Measurements from ENCODE around the gene COL18A1.
"Not testable (repeated sequence)": the region's sequence is repeated elsewhere in the genome, so short reads cannot be mapped to it uniquely, and the experiment has no call there.

COL18A1 gene

GRCh38 chr21:45441431-45442255 lies 36.7 kb downstream of the COL18A1 start:
- no peak for DNase-seq (ENCODE audit: low read depth)

DNA sequence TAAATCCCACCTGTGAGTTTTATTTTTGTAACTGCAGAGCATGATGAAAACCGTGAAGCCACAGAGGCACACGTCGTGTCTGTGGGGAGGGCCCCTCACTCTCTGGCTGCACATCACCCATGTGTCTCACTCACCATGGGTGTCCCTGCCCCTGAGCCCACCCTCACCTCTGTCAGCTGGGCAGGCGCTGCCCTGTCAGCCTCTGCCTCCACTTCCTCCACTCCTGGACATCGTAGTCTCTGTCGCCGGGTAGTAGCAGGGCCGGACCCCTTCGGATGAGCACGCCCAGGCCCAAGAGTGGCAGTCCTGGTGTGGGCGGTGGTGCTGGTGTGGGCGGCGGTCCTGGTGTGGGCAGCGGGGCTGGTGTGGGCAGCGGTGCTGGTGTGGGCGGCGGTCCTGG lies 37.3 kb downstream of the COL18A1 start:
- DNase-seq (ENCODE audit: low read depth): no peak

GRCh38 chr21:45442686-45443594 lies 38.0 kb downstream of the COL18A1 start:
- not testable (repeated sequence) for DNase-seq (ENCODE audit: low read depth)

- no peak for DNase-seq (ENCODE audit: low read depth)
Observed at GRCh38 chr21:45443595-45444181, 38.7 kb downstream of the COL18A1 start.

DNA sequence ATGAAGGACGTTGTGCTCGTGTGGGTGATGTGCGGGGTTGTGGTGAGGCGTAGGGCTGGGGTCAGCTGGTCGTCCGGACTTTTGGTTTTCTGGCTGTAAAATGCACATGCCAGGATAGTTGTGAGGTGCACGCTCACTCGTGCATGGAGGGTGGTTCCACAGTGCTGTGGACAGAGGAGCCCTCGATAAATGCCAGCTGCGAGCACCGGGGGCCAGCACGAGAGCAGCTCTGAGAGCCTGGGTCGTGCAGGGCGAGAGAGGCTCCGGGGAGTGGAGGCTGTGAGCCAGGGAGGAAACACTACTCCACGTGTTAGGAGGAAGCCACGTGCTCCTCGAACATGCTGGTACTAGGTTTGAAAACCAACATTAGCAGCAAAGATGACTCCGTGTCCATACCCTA lies 39.4 kb downstream of the COL18A1 start:
- DNase-seq (ENCODE audit: low read depth): no peak

GRCh38 chr21:45445369-45445768 lies 40.4 kb downstream of the COL18A1 start:
- peak; percentile 45 for DNase-seq (ENCODE audit: low read depth)

DNA sequence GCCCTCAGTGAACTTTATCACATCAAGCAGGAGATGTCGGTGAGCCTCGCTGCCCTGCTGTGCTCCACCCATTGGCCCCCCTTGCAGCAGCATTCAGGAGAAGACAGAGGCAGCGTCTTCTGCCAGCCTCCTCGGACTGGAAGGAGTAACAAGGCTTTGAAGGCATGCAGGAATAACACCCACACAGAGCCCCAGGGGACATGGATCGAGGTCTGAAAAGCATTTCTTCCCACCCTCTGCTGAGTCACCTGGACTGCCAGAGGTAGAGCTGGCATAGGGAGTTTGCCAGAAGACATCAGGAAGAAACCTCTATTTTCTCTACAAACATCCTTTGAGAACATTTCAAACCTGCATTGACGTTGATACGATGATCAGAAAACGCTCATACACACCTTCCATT lies 42.9 kb downstream of the COL18A1 start:
- no peak for DNase-seq (ENCODE audit: low read depth)

GRCh38 chr21:45448283-45448809 lies 43.4 kb downstream of the COL18A1 start:
- DNase-seq (ENCODE audit: low read depth): no peak

GRCh38 chr21:45448810-45449657 lies 44.1 kb downstream of the COL18A1 start:
- DNase-seq (ENCODE audit: low read depth): peak; percentile 22

DNA sequence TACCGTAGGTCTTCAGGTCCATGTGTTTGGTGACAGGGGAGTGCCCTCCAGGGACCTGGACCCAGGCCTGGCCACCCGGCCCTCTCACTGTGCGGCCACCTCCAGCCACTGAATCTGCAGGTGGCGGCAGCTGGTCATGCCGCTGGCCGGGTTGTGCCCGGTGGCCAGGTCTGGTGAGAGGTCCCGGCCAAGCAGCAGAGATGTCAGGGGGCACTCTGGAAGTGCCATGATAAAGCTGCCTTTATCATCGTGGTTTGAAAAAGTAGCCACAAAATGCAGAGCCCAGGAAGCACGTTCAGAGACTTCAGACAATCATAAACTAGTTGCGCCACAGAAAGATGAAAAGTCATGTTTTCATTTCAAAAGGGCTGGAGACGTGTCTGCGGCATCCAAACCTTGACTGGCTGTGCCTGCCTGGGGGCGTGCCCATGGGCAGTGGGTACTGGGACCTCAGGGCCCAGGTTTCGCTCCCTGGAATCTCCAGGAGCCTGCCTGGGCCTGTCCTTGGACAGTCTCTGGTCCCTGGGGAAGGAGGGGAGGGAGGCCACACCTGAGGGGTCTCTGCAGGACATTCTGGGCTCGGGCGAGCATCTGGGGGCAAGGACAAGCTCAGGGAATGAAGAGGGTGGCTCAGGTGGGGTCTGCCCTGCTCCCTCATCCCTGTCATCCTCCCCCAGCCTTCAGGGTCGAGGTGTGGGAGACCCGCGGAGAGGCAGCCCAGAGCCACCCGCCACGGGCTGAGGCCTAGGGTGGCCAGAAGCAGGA lies 44.9 kb downstream of the COL18A1 start:
- DNase-seq (ENCODE audit: low read depth): peak; percentile 61

DNA sequence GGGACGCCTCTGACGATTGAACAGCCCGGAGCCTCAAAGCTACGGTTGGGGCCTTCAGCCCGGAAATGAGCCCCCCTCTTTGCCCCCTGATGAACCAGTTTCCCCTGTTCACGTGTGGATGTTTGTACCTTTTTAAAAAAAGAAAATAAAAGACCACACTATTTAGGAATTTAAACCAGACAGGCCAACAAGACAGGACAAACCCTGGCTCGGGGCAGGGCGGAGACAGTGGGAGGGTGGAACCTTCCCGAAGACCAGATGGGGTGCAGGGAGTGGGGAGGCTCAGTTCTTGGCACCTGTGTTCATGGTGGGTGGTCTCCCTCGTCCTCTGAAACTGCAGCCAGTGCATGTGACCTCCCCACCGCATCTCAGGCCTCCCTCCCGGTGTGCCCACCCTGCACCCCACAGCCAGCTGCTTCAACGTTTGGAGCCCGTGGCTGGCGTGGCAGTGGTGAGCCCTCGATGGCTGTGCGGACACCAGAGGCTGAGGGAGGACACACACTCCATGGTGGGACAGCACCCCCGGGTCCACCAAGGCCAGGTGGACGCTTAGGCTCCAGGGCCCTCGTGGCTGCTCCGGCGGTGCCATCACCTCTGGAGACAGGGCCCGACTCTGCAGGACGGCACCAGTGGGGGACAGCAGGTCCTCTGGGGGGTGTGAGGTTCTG lies 45.6 kb downstream of the COL18A1 start:
- no peak for DNase-seq (ENCODE audit: low read depth)

GRCh38 chr21:45451091-45451740 lies 46.3 kb downstream of the COL18A1 start:
- DNase-seq (ENCODE audit: low read depth): peak; percentile 63

GRCh38 chr21:45451771-45452182 lies 46.8 kb downstream of the COL18A1 start:
- no peak for DNase-seq (ENCODE audit: low read depth)

DNA sequence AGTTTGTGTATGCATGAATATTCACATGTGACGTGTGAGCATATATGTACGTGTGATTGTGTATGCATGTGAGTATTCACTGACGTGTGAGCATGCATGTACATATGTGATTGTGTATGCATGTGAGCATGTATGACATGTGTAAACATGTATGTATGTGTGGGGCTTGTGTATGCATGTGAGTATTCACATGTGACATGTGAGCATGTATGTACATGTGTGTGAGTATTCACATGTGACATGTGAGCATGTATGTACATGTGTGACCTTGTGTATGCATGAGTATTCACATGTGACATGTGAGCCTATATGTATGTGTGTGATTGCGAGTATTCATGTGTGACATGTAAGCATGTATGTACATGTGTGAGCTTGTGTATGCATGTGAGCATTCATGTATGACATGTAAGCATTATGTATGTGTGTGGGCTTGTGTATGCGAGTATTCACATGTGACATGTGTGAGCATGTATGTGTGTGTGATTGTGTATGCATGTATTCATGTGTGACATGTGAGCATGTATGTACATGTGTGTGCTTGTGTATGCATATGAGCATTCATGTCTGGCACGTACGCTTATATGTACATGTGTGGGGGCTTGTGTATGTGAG lies 47.8 kb downstream of the COL18A1 start:
- no peak for DNase-seq (ENCODE audit: low read depth)

GRCh38 chr21:45453308-45453950 lies 48.5 kb downstream of the COL18A1 start:
- DNase-seq (ENCODE audit: low read depth): no peak

DNA sequence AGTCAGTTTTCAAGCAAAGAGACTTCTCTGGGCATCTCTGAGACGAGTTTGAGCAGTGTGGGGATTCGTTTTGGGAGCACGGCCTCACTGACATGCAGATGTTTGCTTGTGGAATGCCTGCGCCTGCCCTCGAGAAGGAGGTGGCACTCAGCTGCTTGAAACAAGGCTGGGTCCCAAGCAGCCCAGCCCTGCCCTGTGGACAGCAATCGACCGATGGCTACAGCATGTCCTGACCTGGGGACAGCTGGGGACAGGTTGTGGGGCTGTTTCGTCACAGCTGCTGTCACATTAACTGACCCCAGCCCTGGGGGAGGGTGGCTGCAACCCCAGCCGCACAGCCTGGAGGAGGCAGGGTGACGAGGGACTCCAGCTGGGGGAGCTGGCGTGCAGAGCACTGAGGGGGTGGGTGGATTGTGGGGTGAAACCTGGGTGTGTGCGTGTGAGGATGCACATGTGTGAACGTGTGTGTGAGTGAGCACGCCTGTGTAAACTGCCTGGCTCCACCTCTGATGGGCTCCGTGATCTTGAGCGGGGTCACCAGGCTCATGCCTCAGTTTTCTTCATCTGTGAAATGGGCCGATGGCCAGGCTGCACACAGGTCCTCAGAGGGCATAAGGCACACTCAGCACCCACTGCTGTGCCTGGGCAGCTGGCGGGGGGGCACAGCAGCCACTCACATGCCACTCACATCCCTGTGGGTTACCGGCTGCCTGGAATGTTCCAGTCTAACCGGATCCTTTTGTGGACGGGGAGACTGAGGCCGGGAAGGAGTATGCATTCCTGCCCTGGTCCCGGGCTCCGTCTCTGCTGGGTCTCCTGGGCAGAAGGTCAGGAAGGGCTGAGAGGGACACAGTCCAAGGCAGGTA lies 49.3 kb downstream of the COL18A1 start:
- DNase-seq (ENCODE audit: low read depth): no peak

- DNase-seq (ENCODE audit: low read depth): peak; percentile 48
Observed at GRCh38 chr21:45454926-45455673, 50.1 kb downstream of the COL18A1 start.

Data from amniotic epithelial cell (primary cell).